Measurements from ENCODE around the gene LRRC18.

The LRRC18 gene

GRCh38 chr10:48935577-48935976 is 4.1 kb downstream of the LRRC18 start:
- CTCF ChIA-PET = interaction anchor here (0.7 kb wide), 1 partner anchor 252 kb away, joined by 3 read pairs; no protein-coding TSS in a partner anchor
- TF ChIP-seq CTCF (conservative IDR thresholded peaks at IDR 0.05; ENCODE audit: low read depth) = no peak
- POLR2A ChIA-PET (ENCODE audit: low non-redundant PET) = no interaction called here

GRCh38 chr10:48934672-48935501 is 4.8 kb downstream of the LRRC18 start:
- CTCF ChIA-PET = interaction anchor here (0.7 kb wide), 1 partner anchor 251 kb away, joined by 3 read pairs; no protein-coding TSS in a partner anchor

More at GRCh38 chr10:48935577-48935976, 4.1 kb downstream of the LRRC18 start:
- no peak overlapping the region for H3K27ac ChIP-seq
- no peak for DNase-seq (ENCODE audit: low spot score)

GRCh38 chr10:48932831-48933664 is 6.6 kb downstream of the LRRC18 start:
- POLR2A ChIA-PET (ENCODE audit: low non-redundant PET) = no interaction called here

More at GRCh38 chr10:48934672-48935501, 4.8 kb downstream of the LRRC18 start:
- TF ChIP-seq CTCF (conservative IDR thresholded peaks at IDR 0.05; ENCODE audit: low read depth) = no peak
- DNase-seq (ENCODE audit: low spot score) = no peak
- POLR2A ChIA-PET (ENCODE audit: low non-redundant PET) = no interaction called here
- H3K27ac ChIP-seq = no peak overlapping the region

GRCh38 chr10:48931188-48931587 is 8.5 kb downstream of the LRRC18 start:
- no peak for DNase-seq (ENCODE audit: low spot score)
- no peak for TF ChIP-seq CTCF (conservative IDR thresholded peaks at IDR 0.05; ENCODE audit: low read depth)
- H3K27ac ChIP-seq = no peak overlapping the region
- CTCF ChIA-PET = no interaction called here
- POLR2A ChIA-PET (ENCODE audit: low non-redundant PET) = no interaction called here

More at GRCh38 chr10:48932831-48933664, 6.6 kb downstream of the LRRC18 start:
- CTCF ChIA-PET = interaction anchor here (0.5 to 0.6 kb wide), 3 partner anchors 61 to 1701 kb away, joined by 3 to 4 read pairs (median 4); no protein-coding TSS in a partner anchor
- no peak for DNase-seq (ENCODE audit: low spot score)
- H3K27ac ChIP-seq = no peak overlapping the region
- TF ChIP-seq CTCF (conservative IDR thresholded peaks at IDR 0.05; ENCODE audit: low read depth) = no peak

- ChIA-PET CTCF (no interaction called here), POLR2A (ENCODE audit: low non-redundant PET) (no interaction called here)
- no peak for TF ChIP-seq CTCF (conservative IDR thresholded peaks at IDR 0.05; ENCODE audit: low read depth)
- H3K27ac ChIP-seq = no peak overlapping the region
- no peak for DNase-seq (ENCODE audit: low spot score)
Measured at GRCh38 chr10:48929413-48929990, 10.1 kb downstream of the LRRC18 start.
